ENCODE results near the gene ATG101.
A peak's percentile ranks its signal among the peaks of the same experiment; 100 is the strongest.

The ATG101 gene

DNA sequence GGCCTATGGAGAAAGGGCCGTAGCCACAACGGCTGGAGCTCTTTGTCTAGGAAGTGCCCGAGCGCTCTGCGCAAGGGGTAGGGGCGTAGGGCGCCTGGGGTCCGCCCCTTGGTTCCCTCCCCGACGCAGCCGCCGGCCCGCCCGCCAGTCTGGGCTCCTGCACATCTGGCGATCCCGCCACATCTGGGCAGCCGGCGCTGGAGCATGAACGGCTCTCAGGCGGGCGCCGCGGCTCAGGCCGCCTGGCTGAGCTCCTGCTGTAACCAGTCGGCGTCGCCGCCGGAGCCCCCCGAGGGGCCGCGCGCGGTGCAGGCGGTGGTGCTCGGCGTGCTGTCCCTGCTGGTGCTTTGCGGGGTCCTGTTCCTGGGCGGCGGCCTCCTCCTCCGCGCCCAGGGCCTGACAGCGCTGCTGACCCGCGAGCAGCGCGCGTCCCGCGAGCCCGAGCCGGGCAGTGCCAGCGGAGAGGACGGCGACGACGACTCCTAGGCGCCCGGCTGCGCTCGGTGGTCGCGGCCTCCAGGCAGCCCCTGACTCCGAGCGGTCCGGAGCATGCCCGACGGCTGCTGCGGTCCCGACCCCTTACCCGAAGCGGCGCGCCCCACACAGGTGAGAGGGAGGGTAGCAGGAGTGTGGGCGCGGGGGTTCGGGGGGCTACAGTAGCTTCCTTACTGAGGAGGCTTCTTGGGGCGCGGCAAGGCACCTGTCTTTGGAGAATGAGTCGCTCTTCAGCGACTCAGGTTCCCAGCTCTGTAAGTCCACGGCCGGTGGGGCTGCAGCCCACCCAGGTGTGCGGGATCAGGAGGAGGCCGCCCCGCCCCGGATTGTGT, 10.0 kb downstream of the ATG101 start, which contains the start of gene SMIM41:
SMIM41 (plus strand) TSS at position 129 of the 827 bp plus-strand sequence; CDS start at position 205, 76 bp downstream.
- no peak for DNase-seq (ENCODE audit: low read depth)

DNA sequence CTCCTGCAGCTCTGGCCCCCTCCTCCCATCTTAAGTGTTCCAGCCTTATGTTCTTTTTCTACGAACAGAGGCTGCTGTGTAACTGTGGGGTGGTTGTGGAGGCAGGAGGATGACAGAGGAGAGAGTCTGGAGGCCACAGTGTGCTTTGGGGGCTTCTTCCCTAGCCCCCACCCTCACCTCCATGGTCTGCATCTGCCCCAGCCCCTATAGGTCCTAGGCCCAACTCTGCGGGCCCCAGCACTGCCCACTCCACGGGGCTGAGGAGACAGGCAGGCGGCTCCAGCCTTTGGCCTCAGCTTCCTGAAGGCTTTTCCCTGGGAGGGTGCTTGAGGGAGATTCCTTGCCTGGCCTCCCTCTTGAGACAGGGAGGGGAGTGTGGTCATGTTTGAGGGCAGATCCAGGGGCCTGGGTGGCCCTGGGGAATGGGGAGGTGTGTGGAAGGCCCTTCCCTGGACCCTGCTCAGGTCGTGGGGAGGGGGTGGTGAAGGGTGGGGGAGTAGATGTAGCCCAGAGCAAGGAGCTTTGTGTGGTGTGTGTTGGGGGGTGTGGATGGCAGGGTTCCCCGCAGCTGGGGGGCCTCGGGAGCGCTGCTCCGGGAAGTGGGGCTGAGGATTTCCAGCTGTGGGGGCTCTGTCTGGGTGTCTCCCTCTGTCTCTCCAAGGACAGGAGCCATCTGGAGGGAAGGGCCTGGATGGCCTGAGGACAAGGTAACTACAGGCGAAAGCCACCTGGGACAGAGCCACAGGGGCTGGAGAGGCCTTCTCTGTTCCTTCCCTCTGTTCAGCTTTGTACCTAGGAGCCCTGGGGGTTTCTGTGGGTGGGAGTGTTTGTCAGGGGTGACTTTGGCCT, 10.8 kb downstream of the ATG101 start:
- DNase-seq (ENCODE audit: low read depth): no peak

DNA sequence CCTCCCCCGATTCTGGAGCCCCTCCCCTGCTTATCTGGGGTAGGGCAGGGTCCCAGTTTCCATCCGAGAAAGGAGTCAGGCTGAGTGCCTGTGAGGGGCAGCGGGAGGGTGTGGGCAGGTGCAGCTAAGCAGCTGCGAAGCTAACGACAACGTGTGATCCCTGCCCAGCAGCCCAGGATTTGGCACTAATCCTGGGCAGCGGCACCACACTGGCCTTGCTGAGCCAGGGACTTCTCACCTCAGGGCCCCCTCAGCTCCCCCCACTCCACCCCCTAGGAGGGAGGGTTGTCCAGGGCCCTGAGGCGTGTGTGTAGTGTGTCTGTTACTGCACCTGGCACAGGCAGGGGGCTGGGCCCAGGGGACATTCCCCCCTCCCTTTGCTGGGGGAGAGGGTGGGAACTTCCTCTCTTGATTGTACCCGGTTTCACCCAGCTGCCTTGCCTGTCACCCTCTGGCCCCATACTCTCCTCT, 11.5 kb downstream of the ATG101 start:
- DNase-seq (ENCODE audit: low read depth): no peak

DNA sequence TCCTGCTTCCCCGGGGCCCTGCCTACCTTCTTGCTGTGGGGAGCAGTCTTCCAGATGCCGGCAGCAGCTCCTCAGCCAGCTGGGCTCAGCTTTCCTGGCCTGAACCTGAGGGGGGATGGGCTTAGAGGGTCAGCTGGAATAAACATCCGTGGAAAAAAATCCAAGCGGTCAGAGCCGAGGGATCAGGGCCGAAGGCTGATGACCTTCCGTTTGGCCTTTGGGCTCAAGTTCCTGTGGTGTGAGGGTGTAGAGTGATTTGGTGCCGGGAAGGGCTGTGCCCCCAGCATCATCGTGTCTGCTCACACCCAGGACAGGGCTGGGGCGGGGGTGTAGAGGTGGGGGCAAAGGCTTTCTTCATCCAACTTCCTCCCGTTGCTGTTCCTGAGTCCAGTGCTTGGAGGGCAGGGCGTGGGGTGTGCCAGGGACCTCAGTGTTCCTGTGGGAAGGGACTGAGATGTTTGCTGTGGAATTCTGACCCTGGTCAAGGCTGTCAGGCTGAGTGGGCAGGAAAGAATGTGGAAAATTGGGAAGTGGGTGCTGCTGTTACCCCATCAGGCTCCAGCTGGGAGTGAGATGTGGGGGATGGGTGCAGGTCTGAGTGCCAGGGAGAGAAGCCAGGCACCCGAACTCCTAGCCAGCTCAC, 12.4 kb downstream of the ATG101 start:
- no peak for DNase-seq (ENCODE audit: low read depth)

DNA sequence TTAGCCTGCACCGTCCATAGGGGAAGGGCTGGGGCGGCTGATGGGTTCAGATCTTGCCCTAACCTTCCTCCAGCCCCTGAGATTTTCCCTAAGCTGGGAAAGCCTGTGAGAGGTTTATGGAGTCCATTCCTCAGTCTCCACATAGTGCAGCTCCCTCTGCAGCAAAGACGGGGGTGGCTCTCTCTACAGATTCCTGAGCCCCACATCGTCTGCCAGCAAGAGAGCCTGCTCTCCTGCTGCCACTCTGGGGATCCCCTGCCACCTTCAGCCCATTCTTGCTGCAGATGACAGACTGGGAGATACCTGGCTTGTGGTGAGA, 12.8 kb downstream of the ATG101 start:
- no peak for DNase-seq (ENCODE audit: low read depth)

DNA sequence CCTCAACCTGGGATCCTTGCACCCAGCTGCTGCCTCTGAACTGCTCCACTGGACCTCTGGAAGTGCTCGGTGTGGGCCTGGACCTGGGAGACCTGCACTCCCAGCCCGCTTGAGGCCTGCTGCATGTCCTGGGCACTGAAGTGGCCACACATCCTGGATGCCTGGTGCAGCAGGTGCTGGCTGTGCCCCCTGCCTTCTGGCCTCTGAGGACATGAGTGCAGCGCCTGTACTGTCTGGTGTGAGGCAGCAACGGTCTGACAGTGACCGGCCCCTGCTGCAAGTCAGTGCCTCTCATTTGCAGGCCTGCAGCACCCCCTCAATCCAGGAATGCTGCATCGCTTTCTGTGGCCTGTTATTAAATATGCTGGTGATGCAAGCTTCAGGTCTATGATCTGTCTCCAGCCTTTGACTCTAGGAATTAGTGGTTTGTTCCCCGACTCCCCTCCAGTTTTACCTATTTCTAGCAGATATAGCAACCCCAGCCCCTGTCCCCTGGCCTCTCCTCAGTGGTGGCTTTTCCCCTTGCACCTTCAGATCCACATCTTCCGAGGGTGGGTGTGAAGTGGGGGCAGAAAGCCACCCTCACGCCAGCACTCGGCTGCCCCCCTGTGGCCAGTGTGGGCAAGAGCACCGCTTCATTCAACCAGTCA, 13.3 kb downstream of the ATG101 start:
- DNase-seq (ENCODE audit: low read depth): peak; percentile 33

DNA sequence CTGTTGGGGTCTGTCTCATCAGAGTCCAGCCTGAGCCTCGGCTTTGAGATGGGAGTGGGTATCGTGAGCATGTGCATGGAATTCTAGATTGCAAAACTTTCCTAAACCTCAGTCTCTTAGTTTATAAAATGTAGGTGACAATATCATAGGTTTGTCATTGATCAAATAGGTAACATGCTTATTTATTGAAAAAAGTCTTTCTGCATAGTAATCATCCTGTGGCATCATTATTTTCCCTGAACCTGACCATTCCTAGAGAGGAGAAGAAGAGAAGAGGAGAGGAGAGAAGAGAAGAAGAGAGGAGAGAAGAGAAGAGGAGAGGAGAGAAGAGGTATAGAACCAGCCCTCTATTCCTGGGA, 13.8 kb downstream of the ATG101 start:
- no peak for DNase-seq (ENCODE audit: low read depth)

DNA sequence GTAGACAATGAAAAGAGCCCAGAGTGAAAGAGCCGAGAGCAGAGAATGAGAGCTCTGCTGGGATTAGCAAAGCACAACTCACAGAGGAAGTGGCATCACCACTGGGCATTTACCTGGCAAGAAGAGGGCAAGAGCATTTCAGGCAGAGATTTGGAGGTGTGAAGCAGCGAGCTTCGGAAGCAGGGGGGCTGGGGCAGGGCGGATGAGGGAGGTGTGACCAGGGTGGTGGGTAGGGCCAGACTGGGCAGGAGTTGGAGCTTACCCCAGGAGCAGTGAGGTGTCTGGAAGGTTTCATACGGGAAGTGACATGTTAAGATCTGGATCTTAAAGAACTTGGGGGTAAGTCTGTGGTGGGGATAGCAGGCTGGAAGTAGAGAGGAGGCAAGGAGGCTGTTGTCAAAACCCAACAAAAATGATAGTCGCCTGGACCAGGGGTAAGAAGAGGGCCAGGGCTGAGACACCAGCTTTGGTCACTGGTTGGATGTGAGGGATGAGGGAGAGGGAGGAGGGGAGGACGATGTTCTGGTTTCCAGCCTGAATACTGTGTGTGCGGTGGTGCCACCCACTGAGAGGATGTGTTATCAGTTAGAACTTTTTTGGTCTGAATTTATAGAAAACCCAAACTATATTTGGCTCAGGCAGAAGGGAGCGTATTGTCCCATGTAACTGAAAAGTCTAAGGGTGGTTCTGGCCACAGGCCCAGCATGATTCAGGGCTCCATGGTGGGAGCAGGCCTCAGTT, 14.9 kb downstream of the ATG101 start:
- no peak for DNase-seq (ENCODE audit: low read depth)

DNA sequence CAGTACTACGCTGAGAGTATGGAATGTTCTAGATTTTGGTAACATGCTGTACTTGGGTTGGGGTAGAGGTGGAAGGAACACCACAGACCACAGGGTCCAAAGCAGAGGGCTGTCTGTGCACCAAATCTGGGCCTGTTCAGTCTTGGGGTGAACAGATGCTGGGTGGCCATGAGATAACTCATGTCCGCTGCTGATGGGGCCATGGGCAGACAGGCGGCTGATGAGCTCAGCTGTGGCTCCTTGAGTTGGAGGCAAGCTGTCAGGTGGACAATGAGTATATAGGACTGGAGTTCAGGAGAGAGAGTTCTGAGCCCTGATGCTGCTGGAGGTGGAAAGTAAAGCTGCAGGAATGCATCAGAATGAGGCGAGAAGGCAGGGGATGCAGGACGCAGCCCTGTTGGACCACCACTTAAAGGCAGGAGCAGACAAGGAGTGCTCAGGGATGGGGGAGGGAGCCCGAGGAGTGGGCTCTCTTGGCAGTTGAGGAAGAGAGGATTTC, 16.0 kb downstream of the ATG101 start:
- no peak for DNase-seq (ENCODE audit: low read depth)

DNA sequence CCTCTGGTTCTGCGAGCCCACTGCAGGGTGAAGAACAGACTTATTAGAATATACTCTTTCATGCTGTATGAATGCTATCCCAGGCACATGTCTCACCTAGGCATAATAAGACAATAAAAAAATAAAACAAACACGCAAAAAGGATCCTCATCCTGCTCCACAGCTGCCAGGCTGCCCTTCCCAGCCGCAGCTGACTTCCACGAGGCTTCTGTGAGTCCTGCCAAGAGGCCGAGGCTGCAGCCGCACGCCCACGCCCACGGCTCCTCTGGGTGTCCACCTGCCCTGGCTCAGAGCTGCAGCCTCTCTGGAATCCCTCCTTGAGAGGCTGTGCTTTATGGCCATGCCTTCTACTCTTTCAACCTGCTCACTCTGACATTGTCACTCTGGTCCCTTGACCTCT, 16.6 kb downstream of the ATG101 start:
- no peak for DNase-seq (ENCODE audit: low read depth)

DNA sequence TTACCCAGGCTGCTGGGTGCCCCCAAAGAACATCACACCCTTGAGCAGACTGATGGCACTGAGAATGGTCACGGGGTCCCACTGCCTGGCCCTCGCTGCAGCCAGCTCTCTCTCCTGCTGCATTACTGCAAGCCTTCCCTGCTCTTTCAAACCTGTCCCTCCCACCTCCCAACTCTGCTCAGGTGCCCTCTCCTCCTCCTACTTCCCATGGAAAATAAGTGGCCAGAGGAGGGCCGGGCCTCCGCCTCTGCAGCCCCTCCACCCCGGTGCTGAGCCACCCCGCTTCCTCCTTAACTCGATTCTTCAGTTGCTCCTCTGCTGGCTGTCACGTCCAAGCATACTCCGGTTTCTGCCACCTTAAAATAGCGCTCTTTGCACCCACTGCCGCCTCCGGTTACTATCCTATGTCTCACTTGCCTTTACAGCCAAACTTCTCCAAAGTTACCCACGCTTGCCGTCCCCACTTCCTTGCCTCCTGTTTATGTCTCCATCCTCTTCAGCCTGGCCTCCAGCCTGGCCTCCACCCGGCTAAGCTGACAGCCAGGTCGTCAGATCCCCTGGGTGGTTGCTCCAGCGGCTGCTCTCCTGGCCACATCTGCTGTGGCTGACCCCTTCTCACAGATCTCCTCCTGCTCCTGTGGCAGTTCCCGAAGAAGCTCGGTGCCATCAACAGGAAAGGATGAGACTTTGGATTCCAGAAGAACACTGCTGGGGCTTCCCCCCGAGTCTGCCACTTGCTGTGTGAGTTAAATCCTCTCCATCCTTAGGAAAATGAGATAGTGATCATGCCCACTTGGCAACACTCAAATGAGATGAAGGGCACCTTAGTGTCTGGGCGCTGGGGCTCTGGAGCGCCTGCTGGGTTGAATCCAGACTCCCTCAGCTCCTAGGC, 17.4 kb downstream of the ATG101 start:
- no peak for DNase-seq (ENCODE audit: low read depth)

DNA sequence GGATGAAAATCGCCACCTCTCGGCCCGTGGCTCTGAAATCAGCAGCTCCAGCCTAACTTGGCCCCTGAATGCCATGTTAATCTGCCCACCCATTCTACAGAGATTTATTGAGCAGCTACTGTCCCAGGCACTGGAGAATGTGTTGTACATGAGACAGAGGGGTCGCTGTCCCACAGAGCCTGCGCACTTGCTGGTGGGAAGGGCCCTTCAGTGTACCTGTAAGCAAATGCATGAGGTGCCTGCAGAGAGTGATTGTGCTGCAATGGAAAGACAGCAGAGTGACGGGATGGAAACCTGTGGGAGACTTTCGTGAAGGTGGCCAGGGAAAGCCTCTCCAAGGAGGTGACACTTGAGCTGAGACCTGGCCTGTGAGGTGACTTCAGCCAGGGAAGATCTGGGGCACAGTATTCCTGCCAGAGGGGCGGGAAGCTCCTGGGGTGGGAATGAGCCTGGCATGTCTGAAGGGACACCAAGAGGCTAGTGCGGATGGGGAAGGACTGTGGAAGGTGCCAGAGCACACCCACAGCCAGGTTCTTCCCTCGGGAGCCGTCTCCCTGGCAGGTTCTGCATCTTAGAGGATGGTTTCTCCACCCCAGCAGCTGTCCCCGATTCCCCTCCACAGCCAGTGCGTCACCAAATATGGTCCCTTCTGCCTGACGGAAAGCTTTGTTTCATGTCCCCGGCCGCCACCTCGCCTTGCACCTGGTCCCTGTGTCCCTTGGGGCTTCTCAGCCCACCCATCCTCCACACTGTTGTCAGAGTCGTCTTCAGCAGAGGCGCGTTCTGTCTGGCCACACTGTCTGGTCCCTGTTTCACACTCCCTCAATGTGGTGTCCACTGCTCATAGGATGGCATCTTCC, 18.4 kb downstream of the ATG101 start:
- no peak for DNase-seq (ENCODE audit: low read depth)

DNA sequence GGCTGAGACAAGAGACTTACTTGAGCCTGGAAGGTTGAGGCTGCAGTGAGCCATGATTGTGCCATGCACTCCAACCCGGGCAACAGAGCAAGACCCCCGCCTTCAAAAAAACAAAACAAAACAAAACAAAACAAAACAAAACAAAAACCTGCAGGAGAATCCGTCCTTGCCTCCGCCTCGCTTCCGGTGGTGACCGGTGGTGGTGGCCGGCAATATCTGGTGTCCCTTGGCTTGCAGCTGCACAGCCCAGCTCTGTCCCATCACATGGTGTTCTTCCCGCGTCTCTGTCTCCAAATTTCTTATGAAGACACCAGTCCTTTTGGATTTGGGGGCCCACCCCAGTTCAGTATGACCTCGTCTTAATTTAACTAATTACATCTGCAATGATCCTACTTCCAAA, 19.7 kb downstream of the ATG101 start:
- DNase-seq (ENCODE audit: low read depth): no peak

DNA sequence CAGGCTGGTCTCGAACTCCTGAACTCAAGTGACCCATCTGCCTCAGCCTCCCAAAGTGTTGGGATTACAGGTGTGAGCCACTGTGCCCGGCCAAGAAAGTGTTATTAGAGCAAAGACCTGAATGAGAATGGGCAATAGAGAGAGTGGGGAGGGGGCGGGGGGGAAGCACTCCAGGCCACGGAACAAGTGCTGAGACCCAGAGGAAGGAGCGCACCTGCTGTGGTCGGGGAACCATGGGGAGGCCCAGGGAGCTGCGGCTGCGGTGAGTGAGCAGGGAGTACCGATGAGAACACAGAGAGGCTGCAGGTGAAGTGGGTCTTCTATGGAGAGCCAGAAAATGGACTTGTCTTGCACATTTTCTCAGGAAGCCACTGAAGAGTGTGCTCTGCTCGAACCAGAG, 20.5 kb downstream of the ATG101 start:
- no peak for DNase-seq (ENCODE audit: low read depth)

DNA sequence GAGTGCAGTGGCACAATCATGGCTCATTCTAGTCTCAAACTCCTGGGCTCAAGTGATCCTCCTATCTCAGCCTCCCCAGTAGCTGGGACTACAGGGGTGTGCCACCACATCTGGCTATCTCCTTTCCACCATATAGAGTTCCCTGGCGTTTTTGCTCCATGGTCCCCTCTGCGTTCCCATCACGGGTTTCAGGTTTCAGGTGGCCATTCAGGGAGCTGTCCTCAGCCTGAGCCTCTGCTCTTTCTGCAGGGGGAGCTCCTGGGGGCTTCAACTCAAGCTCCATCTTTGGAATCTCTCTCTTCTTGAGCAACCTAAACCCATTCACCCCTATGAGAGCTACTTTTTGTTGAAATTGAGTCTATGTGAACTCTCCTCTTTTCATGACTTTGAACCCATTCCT, 21.3 kb downstream of the ATG101 start:
- DNase-seq (ENCODE audit: low read depth): no peak

DNA sequence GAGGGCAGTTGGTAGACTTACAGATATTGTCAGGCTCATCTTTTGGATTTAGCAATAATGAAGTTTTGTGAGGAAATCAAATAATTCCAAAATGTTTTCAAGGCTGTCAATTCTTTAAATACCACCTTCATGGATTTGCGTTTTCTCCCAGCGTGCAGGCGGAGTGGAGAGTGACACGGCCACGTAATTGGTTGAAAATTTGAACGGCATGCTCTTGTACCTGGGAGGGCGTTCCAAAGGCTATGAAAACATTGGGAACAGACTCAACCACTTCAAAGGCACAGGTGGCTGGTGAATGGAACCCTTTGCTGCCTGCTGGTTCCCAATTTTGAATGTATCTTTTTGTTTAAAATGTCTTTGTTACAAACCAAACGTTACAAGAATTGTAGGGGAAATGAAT, 22.1 kb downstream of the ATG101 start:
- no peak for DNase-seq (ENCODE audit: low read depth)

DNA sequence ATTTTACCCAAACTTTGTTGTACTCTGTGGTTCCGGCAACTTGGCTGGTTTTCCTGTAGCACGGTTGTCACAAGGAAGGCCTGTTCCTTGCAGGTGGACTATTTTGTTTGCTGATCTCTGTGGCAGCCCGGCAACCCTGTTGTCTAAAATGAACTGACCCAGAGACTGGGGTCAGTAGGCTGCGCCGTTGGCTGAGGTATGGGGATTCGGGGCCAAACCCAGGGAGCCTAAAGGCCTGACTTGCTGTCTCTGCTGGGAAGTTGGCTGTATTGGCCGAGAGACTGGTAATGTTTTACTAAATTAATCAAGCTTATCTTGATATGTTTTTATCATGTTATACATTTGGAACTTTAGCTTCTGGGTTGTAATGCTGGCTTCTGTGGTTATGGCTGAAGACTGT, 23.6 kb downstream of the ATG101 start:
- no peak for DNase-seq (ENCODE audit: low read depth)

DNA sequence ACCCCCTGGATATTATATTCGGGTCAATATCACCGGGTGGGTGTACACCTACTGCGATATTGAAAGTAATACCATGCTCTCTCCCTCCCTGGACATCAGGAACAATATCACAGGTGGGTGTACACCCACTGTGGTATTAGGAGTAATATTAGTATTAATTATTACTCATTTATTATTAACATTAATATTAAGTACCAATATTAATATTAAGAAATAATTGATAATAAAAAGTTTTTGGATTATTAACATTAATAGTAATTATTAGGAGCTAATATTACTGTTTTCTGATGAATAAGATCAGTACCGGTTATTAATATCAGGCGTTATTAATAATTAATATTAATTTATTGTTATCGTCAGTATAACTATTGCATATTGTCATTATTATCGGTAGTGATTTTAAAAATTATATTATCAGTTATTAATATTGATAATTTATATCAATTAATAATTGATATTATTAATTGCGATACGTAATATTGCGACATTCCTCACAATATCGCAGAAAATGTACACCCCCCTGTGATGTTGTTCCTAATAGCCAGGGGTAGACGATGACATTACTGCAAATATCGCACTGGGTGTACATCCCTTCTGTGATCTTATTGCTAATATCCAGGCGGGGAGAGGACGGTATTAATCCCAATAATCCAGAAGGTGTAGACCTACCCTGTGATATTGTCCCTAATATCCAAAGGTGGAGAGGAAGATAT, 26.7 kb downstream of the ATG101 start:
- no peak for DNase-seq (ENCODE audit: low read depth)

Data from stimulated activated CD8-positive, alpha-beta memory T cell treated with anti-CD3 and anti-CD28 coated beads, Interleukin-7, amount 100 ng/mL, for 24 hours (primary cell).